SIG-M5 treated with dmso at 0.1 percent for 504 hours (cell line): ENCODE results near the gene ATP7B.
"Not testable (repeated sequence)": the region's sequence is repeated elsewhere in the genome, so short reads cannot be mapped to it uniquely, and the experiment has no call there.

Experiments used
- DNase-seq: peaks from one replicate; lab custom pipeline; 2025; ENCODE audit not compliant: unreplicated experiment; lab: John Stamatoyannopoulos, UW

The ATP7B gene

DNA sequence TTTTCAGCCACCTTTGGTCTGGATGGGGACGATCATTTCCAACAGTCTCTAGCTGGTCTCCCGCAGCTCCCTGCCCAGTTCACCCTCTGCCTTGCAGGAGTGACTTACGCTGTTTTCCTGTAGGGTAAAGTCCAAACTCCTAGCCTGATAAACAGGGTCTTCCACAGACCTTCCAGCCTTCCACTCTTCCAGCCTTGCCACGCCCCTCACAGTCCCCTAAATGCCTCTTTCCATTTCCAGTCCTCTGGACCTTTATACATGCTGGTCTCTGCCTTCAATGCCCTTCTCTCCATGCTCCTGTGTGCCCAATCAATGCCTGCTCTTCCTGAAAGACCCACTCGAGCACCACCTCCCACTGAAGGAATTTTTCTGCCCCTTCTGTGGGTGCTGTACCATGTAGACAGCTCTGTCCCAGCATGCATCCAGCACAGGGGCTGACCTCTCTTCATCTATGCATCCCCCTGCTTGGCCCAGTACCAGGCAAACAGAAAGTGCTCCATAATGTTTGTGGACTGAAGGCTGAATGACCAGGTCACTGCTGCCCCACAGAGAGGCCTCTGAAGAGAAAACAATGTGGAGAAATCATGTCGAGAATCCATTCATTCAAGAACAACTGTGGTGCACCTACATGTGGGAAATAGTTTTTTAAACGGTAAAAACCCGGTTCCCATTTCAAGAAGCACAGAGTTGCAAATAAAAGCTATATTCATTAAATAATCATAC, 4.6 kb downstream of the ATP7B start:
- DNase-seq = no peak

DNA sequence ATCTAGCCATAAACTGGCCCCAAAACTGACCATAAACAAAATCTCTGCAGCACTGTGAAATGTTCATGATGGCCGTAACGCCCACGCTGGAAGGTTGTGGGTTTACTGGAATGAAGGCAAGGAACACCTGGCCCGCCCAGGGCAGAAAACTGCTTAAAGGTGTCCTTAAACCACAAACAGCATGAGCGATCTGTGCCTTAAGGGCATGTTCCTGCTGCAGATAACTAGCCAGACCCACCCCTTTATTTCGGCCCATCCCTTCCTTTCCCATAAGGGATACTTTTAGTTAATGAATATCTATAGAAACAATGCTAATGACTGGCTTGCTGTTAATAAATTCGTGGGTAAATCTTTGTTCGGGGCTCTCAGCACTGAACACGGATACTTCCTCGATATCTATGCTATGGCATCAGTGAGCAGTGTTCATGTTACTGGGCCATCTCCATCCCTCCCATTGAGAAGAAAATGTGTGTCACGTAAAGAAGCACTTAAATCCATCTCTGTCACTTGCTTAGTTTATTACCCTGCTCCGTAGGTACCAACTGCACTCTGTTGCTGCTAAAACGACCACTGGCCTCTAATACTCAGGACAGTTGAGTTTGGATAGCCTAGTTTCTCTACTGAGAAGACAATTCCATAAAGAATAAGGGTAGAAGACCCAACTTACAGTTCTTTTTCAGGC, 5.3 kb downstream of the ATP7B start:
- DNase-seq = no peak

DNA sequence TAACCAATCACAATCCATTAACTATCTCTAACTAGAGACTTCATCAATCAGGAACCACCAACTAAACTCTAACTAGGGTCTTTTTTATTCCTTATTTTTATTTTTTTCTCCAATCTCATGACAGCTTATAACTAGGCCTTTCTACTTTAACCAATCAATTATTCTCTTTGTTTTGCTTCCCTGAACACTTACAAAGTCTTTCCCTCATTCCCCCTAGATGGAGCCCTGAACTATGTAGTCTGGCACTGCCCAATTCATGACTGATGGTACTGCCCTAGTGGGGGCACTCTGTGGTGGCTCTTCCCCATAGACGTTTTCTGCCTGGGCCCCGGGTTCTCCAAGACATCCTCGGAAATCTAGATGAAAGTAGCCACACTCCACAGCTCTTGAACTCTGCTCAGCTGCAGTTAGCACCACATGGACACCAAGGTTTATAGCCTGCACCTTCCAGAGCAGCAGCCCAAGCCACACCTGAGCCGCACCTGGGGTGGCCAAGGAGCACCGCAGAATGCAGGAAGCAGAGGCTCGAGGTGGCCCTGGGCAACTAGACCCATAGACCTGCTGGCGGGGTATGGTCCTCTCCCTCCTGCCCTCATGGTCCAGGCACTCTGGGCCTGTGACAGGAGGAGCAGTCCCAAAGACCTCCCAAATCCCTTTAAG, 6.6 kb downstream of the ATP7B start:
- no peak for DNase-seq

DNA sequence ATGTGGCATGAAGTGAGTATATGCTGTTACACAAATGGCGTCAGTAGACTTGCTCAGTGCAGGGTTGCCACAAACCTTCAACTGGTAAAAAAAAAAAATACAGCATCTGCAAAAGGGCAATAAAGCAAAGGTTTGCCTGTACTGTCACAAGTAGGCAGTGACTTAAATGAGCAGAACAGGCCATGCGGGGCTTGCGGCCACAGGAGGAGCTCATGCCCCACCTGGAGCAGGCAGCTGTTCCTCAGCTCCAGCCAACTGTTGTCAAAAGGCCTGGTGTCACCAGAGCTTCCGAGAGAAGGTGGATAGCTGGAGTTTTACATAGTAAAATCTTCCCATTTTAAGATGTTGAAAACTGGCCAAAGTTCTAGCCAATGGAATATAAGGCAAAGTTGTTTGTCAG, 7.7 kb downstream of the ATP7B start:
- DNase-seq = no peak

DNA sequence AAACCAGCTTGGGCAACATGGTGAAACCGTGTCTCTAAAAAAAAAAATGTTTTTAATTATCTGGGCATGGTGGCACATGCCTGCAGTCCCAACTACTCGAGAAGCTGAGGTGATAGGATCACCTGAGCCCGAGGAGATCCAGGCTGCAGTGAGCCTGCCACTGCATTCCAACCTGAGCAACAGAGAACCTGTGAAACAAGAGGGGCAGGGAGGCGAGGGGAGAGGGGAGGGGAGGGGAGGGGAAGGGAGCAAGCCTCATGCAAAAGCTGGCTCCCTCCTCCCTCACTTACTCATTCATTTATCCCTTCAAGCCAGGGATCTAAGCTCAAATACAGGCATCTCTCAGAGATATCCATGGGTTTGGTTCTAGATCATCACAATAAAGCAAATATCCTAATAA, 8.9 kb downstream of the ATP7B start:
- DNase-seq = no peak

DNA sequence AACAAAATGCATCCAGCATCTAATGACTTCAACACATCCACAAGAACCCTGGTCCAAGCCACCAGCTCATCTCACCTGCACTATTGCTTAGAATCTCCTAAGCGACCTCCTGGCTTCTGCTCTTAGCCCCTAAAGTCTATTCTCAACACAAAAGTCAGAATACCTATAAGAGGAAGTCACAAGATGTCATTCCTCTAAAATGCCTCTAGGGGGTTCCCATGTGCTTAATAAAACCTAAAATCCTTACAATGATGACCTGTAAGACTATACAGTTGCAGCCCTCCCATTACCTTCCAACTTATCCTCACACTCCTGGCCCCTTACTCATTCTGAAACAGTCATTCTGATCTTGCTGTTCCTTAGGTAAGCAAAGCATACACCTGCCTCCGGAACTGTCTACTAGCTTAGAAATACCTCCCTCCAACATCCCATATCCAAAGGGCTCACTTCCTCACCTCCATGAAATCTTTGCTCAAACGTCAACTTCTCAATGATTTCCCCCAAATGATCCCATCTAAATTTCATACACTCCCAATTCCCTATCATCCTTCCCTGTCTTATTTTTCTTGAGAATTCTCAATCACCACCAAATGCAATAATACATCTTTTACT, 10.0 kb downstream of the ATP7B start:
- DNase-seq = peak; percentile 79

DNA sequence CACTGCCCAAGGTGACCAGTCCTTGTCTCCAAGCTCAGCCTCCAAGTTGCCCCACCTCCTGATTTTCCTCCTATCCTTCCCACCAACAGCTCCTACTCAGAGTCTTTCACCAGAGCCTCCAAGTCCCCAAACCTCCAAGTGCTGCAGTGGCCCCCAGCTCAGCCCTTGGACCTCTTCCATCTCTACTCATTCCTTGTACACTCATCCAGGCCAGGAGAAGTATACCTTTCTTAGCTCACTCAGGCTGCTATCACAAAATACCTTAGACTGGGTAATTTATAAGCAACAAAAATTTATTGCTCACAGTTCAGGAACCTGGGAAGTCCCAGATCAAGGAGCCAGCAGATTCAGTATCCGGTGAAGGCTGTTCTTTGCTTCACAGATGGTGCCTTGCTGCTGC, 11.3 kb downstream of the ATP7B start:
- no peak for DNase-seq

DNA sequence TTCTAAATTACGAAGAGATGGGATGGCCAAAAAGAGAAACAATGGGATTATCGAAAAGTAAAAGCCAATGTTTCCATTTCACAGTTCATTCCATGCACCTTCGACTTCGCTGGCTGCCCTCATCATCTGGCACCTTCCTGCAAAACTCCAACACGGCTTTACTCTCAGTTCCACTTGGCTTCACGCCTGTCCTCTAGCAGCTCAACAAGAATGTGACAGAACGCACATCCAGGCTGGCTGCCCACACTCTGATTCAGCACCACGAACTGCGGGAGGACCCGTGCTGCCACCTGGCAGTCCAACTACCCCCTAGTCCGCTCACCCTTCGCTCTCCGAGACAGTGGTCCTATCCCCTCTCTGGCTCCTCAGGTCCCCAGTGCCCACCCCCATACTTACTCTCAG, 11.7 kb downstream of the ATP7B start:
- no peak for DNase-seq

DNA sequence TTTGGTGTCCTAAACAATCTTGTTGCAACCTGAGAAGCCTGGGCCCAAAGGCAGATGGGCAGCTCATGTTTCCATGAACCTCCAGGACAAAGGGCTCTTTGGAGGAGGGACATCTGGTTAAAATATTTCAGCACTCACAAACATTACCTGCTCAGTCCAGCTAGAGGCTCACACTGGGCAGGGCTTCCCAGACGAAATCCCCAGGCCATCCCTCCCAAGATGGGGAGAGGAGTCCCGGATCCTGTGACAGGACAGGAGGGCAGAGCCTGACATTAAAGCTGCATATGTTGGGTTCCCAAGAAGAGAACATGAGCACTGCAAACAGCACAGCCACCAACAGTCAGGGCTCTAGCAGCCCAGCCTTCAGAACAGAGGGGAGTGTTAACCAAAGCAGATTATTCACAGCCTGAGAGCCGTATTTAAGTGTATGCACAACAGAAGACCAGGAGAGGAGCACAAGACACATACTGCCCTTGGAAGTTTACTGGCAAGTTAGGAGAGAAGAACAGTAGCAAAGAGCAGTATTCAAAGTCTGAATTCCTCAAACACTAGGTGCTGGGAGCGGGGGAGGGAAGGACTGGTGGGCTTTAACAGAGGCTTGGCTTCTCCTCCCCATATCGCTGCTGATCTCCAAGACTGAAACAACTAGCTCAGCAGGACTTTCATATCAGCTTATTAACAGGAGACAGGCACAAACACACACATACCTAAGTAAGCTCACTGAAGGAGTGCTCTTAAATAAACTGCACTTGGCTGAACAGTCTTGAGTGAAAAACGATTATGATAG, 12.3 kb downstream of the ATP7B start:
- DNase-seq = no peak

DNA sequence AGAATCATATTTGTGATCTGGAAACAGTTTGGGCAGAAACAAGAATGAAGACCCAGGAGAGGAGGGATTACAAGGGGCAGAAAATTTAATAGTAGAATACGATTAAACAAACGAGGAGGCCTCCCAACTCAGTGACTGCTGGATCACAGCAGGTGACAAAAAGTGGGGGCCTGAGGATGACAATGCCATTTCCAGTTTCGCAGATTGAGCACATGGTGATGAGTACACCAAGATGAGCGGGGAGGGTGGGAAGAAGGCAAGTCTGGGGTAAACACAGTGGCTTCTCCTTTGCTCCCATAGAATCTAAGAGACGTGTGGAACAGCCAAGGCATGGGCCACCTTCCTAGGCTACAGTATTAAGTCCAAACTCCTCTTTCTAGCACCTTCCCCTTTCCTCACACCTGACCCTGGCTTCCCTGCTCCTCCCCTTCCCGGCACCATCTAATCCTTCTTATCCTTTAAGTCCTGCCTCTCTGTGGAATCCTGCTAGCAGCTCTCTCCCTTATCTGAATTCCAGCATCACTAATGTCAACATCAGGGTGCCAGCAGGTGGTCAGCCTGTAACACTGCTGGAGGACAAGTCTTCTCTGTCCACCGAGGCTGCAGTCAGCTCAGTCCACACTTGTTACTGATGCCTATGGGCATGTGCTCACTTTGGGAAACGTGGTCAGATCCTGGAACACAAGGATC, 13.5 kb downstream of the ATP7B start:
- DNase-seq = no peak

DNA sequence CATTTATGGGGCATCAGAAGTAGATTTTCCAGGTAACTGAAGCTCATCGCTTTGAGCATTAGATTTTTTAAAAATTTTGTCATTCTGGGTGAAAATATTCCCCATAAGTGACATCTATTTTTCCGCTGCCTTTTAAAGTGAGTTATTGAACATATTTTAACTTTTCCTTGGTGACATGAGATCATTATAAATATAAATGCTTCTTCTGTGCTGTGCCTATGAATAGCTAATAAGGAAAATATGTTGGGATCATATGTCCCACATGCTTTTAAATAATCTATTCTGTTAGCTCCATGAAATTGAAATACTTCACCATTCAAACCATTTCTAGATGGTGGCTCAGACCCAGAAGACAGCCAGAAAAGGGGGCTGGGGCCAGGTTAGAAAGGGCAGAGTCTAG, 14.1 kb downstream of the ATP7B start:
- DNase-seq = no peak

DNA sequence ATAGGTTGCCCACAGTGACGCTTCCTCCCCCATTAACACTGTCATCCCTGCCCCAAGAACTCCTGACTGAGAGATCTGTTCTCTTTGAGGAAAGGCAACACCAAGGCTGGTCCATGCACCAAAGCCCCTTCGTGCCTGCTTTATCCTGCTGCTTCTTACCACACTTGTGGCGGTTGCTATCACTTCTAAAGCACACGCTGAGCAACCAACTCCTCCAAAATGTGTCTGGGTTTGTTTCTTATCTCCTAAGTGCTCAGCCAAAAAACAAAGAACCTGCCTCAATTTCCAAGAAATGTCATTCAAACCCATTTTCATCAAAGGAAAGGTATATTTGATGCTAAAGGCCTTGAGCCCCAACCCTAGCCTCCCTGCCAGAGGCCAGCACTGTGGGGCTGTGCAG, 14.6 kb downstream of the ATP7B start:
- DNase-seq = no peak

DNA sequence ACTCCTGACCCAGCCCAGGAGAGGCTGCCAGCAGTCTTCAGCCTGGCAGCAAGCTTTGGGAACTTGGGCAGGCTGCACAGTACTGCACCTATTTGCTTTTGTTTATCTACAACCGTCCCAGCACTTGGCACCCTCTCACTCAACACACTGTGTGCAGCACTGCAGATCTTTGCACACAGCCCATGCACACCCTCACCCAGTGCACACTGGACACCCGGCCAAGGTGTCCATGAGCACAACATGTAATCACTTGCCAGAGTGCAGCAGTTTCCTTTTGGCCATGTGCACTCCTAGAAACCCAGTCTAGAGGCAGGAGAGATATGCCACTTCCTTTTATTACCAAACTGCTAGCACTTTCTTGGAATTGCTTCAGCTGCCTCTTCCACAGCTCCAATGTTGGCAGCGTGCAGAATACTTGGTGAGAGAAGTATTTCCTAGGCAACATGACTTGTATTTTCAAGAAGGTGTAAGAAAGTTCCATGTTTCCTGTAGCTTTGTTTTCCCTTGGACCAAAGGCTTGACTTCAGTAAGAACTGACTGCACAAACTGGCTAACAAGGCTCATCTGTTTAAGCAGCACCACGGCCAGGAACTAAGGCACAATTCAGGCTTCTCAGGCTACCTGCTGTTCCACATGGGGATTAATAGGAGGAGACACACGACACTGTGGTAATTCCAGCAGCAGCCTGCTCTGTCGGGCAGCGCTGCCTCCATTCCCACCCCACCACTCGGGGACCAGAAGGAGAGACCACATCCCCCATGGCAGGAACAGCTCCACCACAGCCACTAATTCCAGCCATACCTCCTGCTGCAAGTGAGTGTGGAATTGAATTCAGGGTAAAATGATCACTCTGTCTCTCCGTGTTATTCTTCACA, 15.3 kb downstream of the ATP7B start:
- no peak for DNase-seq

DNA sequence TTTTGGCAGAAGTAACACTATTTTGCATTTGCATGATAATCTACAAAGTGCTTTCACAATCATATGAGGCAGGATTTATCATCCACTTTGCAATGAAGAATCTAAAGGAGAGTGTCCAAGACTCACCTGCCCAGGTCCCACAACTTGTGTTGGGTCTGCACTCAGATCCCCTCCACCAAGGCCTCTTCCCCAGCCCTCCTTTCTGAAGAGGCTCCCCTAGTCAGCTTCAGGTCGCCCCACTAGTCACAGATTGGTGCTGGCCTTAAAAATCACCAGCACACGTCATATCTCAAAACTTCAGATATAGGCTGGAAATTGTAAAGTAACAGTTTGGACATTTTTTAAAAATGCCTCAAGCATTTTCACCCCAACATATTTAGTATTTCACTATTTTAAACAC, 17.5 kb downstream of the ATP7B start:
- DNase-seq = no peak

DNA sequence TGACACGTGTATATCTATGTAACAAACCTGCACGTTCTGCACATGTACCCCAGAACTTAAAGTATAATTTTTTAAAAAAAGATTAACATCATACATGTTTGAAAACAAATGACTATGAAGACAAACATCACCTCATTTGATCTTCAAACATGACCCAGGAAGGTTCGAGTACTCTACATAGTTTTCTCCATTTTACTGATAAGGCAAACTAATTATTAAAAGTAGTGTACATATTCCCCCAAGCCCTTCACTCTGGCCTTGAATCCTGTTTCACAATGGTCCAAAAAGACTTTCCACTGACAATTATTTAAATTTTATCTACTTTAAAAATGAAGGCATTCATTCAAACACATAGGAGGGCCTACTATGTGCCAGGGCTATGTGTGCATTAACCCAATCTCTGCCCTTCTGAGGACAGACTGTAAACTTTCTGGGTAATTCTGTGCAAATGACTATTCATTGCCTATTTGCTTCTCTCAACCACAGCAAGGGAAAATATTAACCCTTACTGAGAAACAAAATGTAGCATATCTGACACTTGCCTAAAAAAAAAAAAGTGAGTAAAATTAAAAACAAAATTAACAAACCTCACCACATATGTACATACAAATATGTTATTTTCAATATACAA, 22.1 kb downstream of the ATP7B start:
- no peak for DNase-seq

DNA sequence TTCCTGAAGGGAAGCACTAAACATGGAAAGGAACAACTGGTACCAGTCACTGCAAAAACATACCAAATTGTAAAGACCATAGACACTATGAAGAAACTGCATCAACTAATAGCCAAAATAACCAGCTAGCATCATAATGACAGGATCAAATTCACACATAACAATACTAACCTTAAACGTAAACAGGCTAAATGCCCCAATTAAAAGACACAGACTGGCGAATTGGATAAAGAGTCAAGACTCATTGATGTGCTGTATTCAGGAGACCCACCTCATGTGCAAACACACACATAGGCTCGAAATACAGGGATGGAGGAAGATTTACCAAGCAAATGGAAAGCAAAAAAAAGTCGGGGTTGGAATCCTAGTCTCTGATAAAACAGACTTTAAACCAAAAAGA, 26.3 kb downstream of the ATP7B start:
- DNase-seq = not testable (repeated sequence)

DNA sequence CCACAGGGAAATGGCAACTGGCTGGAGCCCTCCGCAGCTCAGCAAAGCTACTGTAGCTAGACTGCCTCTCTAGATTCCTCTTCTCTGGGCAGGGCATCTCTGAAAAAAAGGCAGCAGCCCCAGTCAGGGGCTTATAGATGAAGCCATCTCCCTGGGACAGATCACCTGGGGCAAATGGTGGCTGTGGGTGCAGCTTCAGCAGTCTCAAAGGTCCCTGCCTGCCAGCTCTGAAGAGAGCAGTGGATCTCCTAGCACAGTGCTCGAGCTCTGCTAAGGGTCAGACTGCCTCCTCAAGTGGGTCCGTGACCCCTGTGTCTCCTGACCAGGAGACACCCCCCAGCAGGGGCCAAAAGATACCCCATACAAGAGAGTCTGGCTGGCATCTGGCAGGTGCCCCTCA, 28.0 kb downstream of the ATP7B start:
- DNase-seq = not testable (repeated sequence)

DNA sequence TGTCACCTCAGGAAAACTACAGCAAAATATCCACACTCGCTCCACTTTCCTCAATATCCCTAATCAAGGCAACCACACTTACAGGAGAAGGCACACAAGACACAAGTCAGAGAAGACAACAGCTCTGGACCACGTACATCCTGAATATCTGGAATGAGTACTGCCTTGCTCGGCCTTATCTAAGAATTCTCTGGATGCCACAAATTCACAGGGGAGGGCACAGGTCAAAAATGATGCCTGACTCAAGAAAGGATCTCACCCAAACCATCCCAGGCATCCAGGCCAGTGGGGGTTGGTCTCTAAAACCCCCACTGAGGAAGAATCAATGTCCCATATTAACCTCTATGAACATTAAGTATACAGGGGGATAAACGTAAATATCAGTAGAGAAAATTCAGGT, 29.9 kb downstream of the ATP7B start:
- DNase-seq = no peak

DNA sequence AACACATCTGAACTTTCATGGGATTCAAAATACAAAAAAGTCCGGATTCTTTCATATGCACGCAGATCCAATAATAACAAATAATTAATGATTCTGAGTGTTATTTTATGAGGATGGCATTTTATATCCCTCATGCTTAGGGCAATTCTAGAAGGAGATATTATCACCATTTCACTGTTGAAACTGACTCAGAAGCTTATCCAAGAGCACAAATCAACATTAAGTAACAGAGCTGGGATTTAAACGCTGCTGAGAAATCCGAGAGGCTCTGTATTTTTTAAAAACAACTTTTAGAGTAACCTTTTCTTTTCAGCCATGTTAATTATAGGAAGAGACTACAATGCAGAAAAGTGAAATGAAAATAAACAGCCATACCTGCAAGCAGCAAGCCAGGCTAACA, 30.3 kb downstream of the ATP7B start:
- DNase-seq = no peak
